Heart left ventricle (tissue), 16 donors: ENCODE data around the gene LANCL2. TPM values are rescaled to one million over a fixed set of nuclear protein-coding genes. Genes with fewer than 3 reads are reported as not detected.

ENCODE experiments used
- ATAC-seq, 4 donors: fragments of 200-7000 bp; cut with Tn5 transposase; one replicate each; pipeline ENCODE4 v1.9.1; 2020 to 2022; ENCODE audit warnings: moderate library complexity in 4 of 4, mild to moderate bottlenecking in 3 of 4, moderate number of reproducible peaks in 1 of 4
- DNase-seq, 5 donors: peaks; one replicate each; pipeline ENCODE4 v3.0.0-alpha.2; 2020
- H3K27ac ChIP-seq, 12 donors: fragments of 200-600 bp; sonication (generic) in 4 of 12; one replicate each; pipeline versions ENCODE4 v1.5.0 to v1.8.0; 2016 to 2022; ENCODE audit warnings: mild to moderate bottlenecking in 2 of 12
- H3K27me3 ChIP-seq, 9 donors: fragments of 200-600 bp; sonication (generic) in 2 of 9; one replicate each; pipeline versions ENCODE4 v1.5.1 to v1.8.0; 2016 to 2022; ENCODE audit warnings: mild to moderate bottlenecking in 3 of 9
- H3K36me3 ChIP-seq, 9 donors: fragments of 200-600 bp; sonication (generic) in 2 of 9; one replicate each; pipeline versions ENCODE4 v1.5.0 to v1.8.0; 2018 to 2022; ENCODE audit warnings: mild to moderate bottlenecking in 2 of 9
- H3K4me1 ChIP-seq, 12 donors: fragments of 200-600 bp; sonication (generic) in 4 of 12; one replicate each; pipeline versions ENCODE4 v1.5.0 to v1.8.0; 2016 to 2022; ENCODE audit warnings: mild to moderate bottlenecking in 3 of 12
- H3K4me3 ChIP-seq, 12 donors: fragments of 200-600 bp; sonication (generic) in 4 of 12; one replicate each; pipeline versions ENCODE4 v1.5.0 to v1.8.0; 2017 to 2022; ENCODE audit warnings: mild to moderate bottlenecking in 9 of 12, moderate library complexity in 4 of 12
- H3K9me3 ChIP-seq, 12 donors: fragments of 200-600 bp; sonication (generic) in 4 of 12; one replicate each; pipeline versions ENCODE4 v1.5.0 to v1.8.0; 2016 to 2022; ENCODE audit warnings: mild to moderate bottlenecking in 1 of 12
- CTCF ChIP-seq, 12 donors: fragments of 200-600 bp; sonication (generic) in 4 of 12; IDR thresholded peaks; one replicate each; pipeline versions ENCODE4 v1.5.0 to v1.8.0; 2018 to 2022; ENCODE audit warnings: antibody characterized with exemption in 12 of 12, mild to moderate bottlenecking in 5 of 12
- POLR2A ChIP-seq, 2 donors: fragments of 450-650 bp; IDR thresholded peaks; one replicate each; pipeline ENCODE4 v1.6.1; 2017; ENCODE audit warnings: antibody characterized with exemption in 2 of 2, mild to moderate bottlenecking in 2 of 2, moderate library complexity in 2 of 2
- WGBS, 4 donors: extraction: QIAGEN DNeasy Blood & Tissue Kit in 2 of 4; methylation state at CpG; one replicate each; pipeline versions ENCODE4 v1.1.5 to v1.1.7; 2013 to 2018; 5-methylcytosine and 5-hydroxymethylcytosine counted together
- intact Hi-C, 10 donors: fragments of 100-400 bp; cut with DNase I; formaldehyde crosslinking; loops; one replicate each; pipeline versions ENCODE4 v1.11.1 to v1.14.2; 2022
- polyA plus RNA-seq, 2 donors: library from polyadenylated mRNA; stranded (reverse); fragments of 200-250 nt; gene quantifications; one replicate each; pipeline ENCODE4 v1.2.3, GENCODE V29; 2013
- total RNA-seq, 9 donors: library from RNA; depleted of rRNA in 2 of 9; stranded (reverse); fragments of >200 nt in 2 of 9; fragmentation: NEBNext Ultra II Directional in 3 of 9; extraction: Animal tissue kit (Norgen Biotek cat#: 25700) in 3 of 9; gene quantifications; one replicate each; pipeline versions ENCODE4 v1.1.0 to v1.2.4, GENCODE V29; 2016 to 2023
- donor health status: ischemic (EF 13 %, LVEDD 7.1; RV severe dilation, severe dysfunction).
- donor health status: healthy with polysubstance abuse.
- donor health status: DM: no; HTN: yes; CAD: no.
- donor health status: DM: no; HTN: no; CAD: no.
- donor health status: ischemic (EF 25% LVEDD 6.9; RV normal size, moderate dysfunction).
- donor health status: ischemic (EF 25% LVEDD 5.7; RV mildly dilated, moderate dysfunction).
- donor health status: healthy.
- donor health status: DM: yes; HTN: yes; CAD: no.
- donor health status: ischemic (EF 35%, LVEDD 5.7; RV mildly dilated, moderate dysfunction).
- donor health status: nonischemic (EF 11% LVEDD 7.7; RV severe dilation, severe dysfunction).
- donor health status: DM: yes; HTN: yes; CAD: no.
- donor health status: PGD.
- donor health status: ischemic (EF 29% LVEDD 5.4; RV normal size, mild dysfunction).
- donor health status: nonischemic (EF 23%, LVEDD 6.1; RV moderate dilation, normal function).

Gene LANCL2
- total and polyA plus RNA-seq, 11 donors: 2.6 to 10.3 (median 8.0) TPM

GRCh38 chr7:55439627-55440026, 74.5 kb downstream of the LANCL2 start:
- intact Hi-C loops: loop anchor here in 4 of 10 donors (5.0 to 10.0 kb wide), 3 partner anchors 153 to 158 kb away; no protein-coding TSS in a partner anchor
- Histone ChIP-seq H3K4me1 (peaks cover 0 to 36% (median 12%) of the 10 kb centered on the region in 12 donors), H3K9me3 (no peaks in the 10 kb centered on the region), H3K27ac (no peak overlapping the region), H3K27me3 (no peaks in the 10 kb centered on the region), H3K4me3 (no peak overlapping the region), H3K36me3 (no peaks in the 10 kb centered on the region)
- TF ChIP-seq POLR2A (IDR thresholded peaks at IDR 0.05) (no peak), CTCF (IDR thresholded peaks at IDR 0.05) (no peak)
- DNase-seq (no peak), ATAC-seq (peak; percentile 15 to 43 (median 22))
- WGBS, 4 donors: 57 to 69% (median 67%) methylated on average over 10 of the region's 10 CpGs

- no peaks in the 10 kb centered on the region for H3K9me3 ChIP-seq
- peaks cover 0 to 36% (median 12%) of the 10 kb centered on the region in 12 donors for H3K4me1 ChIP-seq
- no peak overlapping the region for H3K4me3 ChIP-seq
- H3K36me3 ChIP-seq: no peaks in the 10 kb centered on the region
- TF ChIP-seq POLR2A (IDR thresholded peaks at IDR 0.05) (no peak), CTCF (IDR thresholded peaks at IDR 0.05) (no peak)
- intact Hi-C loops: loop anchor here in 1 of 10 donors (5.0 kb wide), 1 partner anchor 157 kb away; no protein-coding TSS in a partner anchor
- DNase-seq (peak in 1 of 5 donors; percentile 27), ATAC-seq (peak; percentile 18 to 67 (median 54))
- whole genome bisulfite sequencing, 4 donors: 50 to 67% (median 56%) methylated on average over 12 to 13 of the region's 13 CpGs
- no peaks in the 10 kb centered on the region for H3K27me3 ChIP-seq
- H3K27ac ChIP-seq: no peak overlapping the region
These were observed 75.0 kb downstream of the LANCL2 start for GRCh38 chr7:55440040-55440690.

GRCh38 chr7:55441002-55441401, 75.9 kb downstream of the LANCL2 start:
- 95 to 98% (median 96%) methylated on average over 5 of the region's 5 CpGs for WGBS, 4 donors
- intact Hi-C loops: loop anchor here in 1 of 10 donors (5.0 kb wide), 1 partner anchor 156 kb away; no protein-coding TSS in a partner anchor
- H3K4me3 ChIP-seq: no peak overlapping the region
- H3K27ac ChIP-seq: no peak overlapping the region
- H3K9me3 ChIP-seq: peaks cover 0 to 6% (median 0%) of the 10 kb centered on the region in 12 donors
- H3K36me3 ChIP-seq: no peaks in the 10 kb centered on the region
- ATAC-seq (no peak), DNase-seq (no peak)
- H3K27me3 ChIP-seq: no peaks in the 10 kb centered on the region
- no peak for TF ChIP-seq POLR2A (IDR thresholded peaks at IDR 0.05)
- no peak for TF ChIP-seq CTCF (IDR thresholded peaks at IDR 0.05)
- peaks cover 0 to 36% (median 12%) of the 10 kb centered on the region in 12 donors for H3K4me1 ChIP-seq

GRCh38 chr7:55441774-55442522, 76.8 kb downstream of the LANCL2 start:
- Histone ChIP-seq H3K27ac (no peak overlapping the region), H3K9me3 (peaks cover 0 to 6% (median 0%) of the 10 kb centered on the region in 12 donors), H3K27me3 (no peaks in the 10 kb centered on the region), H3K4me3 (no peak overlapping the region), H3K36me3 (no peaks in the 10 kb centered on the region), H3K4me1 (peaks cover 0 to 36% (median 12%) of the 10 kb centered on the region in 12 donors)
- DNase-seq: no peak
- ATAC-seq: peak in 2 of 4 donors; percentile 18 to 43
- TF ChIP-seq POLR2A (IDR thresholded peaks at IDR 0.05) (no peak), CTCF (IDR thresholded peaks at IDR 0.05) (no peak)
- intact Hi-C loops: loop anchor here in 1 of 10 donors (5.0 kb wide), 1 partner anchor 155 kb away; no protein-coding TSS in a partner anchor
- WGBS, 4 donors: 87 to 96% (median 92%) methylated on average over 7 of the region's 7 CpGs
